ENCODE measurements around the gene COLEC11. TPM values are rescaled to one million over a fixed set of nuclear protein-coding genes. Genes with fewer than 3 reads are reported as not detected.

Gene COLEC11
- total and polyA plus RNA-seq, 9 of the 15 experiments (the other 6 are each of a cell fraction or from before 2014, with no cell fraction given) = 0.32 to 4.3 (median 1.8) TPM

GRCh38 chr2:3692375-3692774 lies 97.5 kb downstream of the COLEC11 start:
- no peaks in the 10 kb centered on the region for H3K36me3 ChIP-seq (ENCODE audit: control insufficient read depth, insufficient read depth, low read length)
- no TSS peak for BruUV-seq (replicated peaks)
- no peaks in the 10 kb centered on the region for H3K9me3 ChIP-seq (replicated peaks; ENCODE audit: control insufficient read depth, insufficient read depth, low read depth, low read length)
- no peak overlapping the region for H3K9ac ChIP-seq (ENCODE audit: insufficient read depth in 1 of 2, low read depth in 2 of 2, low read length in 2 of 2)
- DNase-seq (ENCODE audit: extremely low read depth in 1 of 4, low spot score in 3 of 4) (peak in 2 of 4 experiments; percentile 11 to 12), ATAC-seq (peak; percentile 61), FAIRE-seq (no peak)
- no peaks in the 10 kb centered on the region for H3K79me2 ChIP-seq (ENCODE audit: control insufficient read depth, insufficient read depth, low read length)
- no peak overlapping the region for H3K4me3 ChIP-seq
- no peaks in the 10 kb centered on the region for H3K9me1 ChIP-seq (ENCODE audit: control insufficient read depth, insufficient read depth, low read length)
- in situ Hi-C loops (cut with MboI) (no loop called here), intact Hi-C loops (cut with micrococcal nuclease) (no loop called here)
- TF ChIP-seq CTCF (IDR thresholded peaks at IDR 0.05 in 2 of 3, conservative IDR thresholded peaks at IDR 0.05 in 1 of 3; ENCODE audit: insufficient read depth in 2 of 3, low read depth in 1 of 3, low read length in 3 of 3) (peak; percentile 14 to 49 (median 29); a peak in 2 of 6 replicates), USF1 (CRISPR knock-in tag; IDR thresholded peaks at IDR 0.05) (no peak), RAD21 (CRISPR knock-in tag; conservative IDR thresholded peaks at IDR 0.05 in 1 of 2, IDR thresholded peaks at IDR 0.05 in 1 of 2) (peak in 1 of 2 experiments; percentile 43; a peak in 2 of 4 replicates)
- no peak overlapping the region for H3K27ac ChIP-seq (ENCODE audit: extremely low read depth, low read depth, low read length)
- no peak overlapping the region for H2AFZ ChIP-seq (ENCODE audit: low read depth, low read length)
- H3K4me1 ChIP-seq (replicated peaks in 1 of 2; ENCODE audit: control insufficient read depth in 2 of 2, insufficient read depth in 2 of 2, low read length in 2 of 2) = no peaks in the 10 kb centered on the region
- POLR2A ChIA-PET = no interaction called here
- CTCF ChIA-PET (ENCODE audit: low intra/inter-chr PET ratio) = no interaction called here
- H3K27me3 ChIP-seq (ENCODE audit: control insufficient read depth in 2 of 2, insufficient read depth in 2 of 2, low read length in 2 of 2) = peaks cover 3 to 8% of the 10 kb centered on the region in 2 experiments; a peak in 2 of 5 replicates
- no peaks in the 10 kb centered on the region for H4K20me1 ChIP-seq (replicated peaks; ENCODE audit: control insufficient read depth, insufficient read depth, low read length)
- no peak overlapping the region for H3K4me2 ChIP-seq (ENCODE audit: insufficient read depth, low read length)

Small RNAs within 50 kb of the gene (small RNA-seq; reads per million reads assigned to genes)
- gene TMSB4XP2 = not detected

Other genes with a start within 250 kb of the COLEC11 start
- gene EIPR1, start 217.3 kb upstream of the COLEC11 start, total RNA-seq (2014; rRNA removed) = 49.0 and 50.5 TPM in 2 replicates
- 19.7 and 23.9 TPM in 2 replicates for gene EIPR1, start 217.3 kb upstream of the COLEC11 start, total RNA-seq (2014; rRNA removed; fragmentation: Illumina TruSeq; extraction: Trizol)
- 29.3 and 31.2 TPM in 2 replicates for gene EIPR1, start 217.3 kb upstream of the COLEC11 start, total RNA-seq (2015; rRNA removed; fragmentation: Illumina TruSeq; extraction: Trizol)
- 34.1 and 35.9 TPM in 2 replicates for gene EIPR1, start 217.3 kb upstream of the COLEC11 start, total RNA-seq (2021)
- gene EIPR1, start 217.3 kb upstream of the COLEC11 start, polyA plus RNA-seq (2011; rRNA removed) = 52.0 and 54.4 TPM in 2 replicates
- gene EIPR1, start 217.3 kb upstream of the COLEC11 start, polyA plus RNA-seq (2014; fragmentation: Illumina TruSeq; extraction: Trizol) = 36.4 and 40.6 TPM in 2 replicates
- 10 to 100 TPM; 19.9 to 21.8 TPM for gene EIPR1, start 217.3 kb upstream of the COLEC11 start, polyA plus RNA-seq (2014; fragmentation: Nextera tagmentation; extraction: Ambion mirVana)
- 44.9 and 46.1 TPM in 2 replicates for gene EIPR1, start 217.3 kb upstream of the COLEC11 start, polyA plus RNA-seq (2014; rRNA removed)
- 41.2 and 67.3 TPM in 2 replicates for gene TRAPPC12, start 215.4 kb upstream of the COLEC11 start, total RNA-seq (2014; rRNA removed)
- gene TRAPPC12, start 215.4 kb upstream of the COLEC11 start, total RNA-seq (2014; rRNA removed; fragmentation: Illumina TruSeq; extraction: Trizol) = 29.5 and 30.0 TPM in 2 replicates
- 36.9 and 39.1 TPM in 2 replicates for gene TRAPPC12, start 215.4 kb upstream of the COLEC11 start, total RNA-seq (2015; rRNA removed; fragmentation: Illumina TruSeq; extraction: Trizol)
- 71.7 and 75.2 TPM in 2 replicates for gene TRAPPC12, start 215.4 kb upstream of the COLEC11 start, total RNA-seq (2021)
- gene TRAPPC12, start 215.4 kb upstream of the COLEC11 start, polyA plus RNA-seq (2011; rRNA removed) = 27.5 and 57.2 TPM in 2 replicates
- 44.2 and 46.7 TPM in 2 replicates for gene TRAPPC12, start 215.4 kb upstream of the COLEC11 start, polyA plus RNA-seq (2014; fragmentation: Illumina TruSeq; extraction: Trizol)
- 10 to 100 TPM in 1 of 2 experiments, 1 to 10 TPM in 1; 8.0 to 17.3 TPM for gene TRAPPC12, start 215.4 kb upstream of the COLEC11 start, polyA plus RNA-seq (2014; fragmentation: Nextera tagmentation; extraction: Ambion mirVana)
- gene TRAPPC12, start 215.4 kb upstream of the COLEC11 start, polyA plus RNA-seq (2014; rRNA removed) = 39.8 and 44.2 TPM in 2 replicates
- gene ADI1, start 75.6 kb upstream of the COLEC11 start, total RNA-seq (2014; rRNA removed) = 26.7 and 29.2 TPM in 2 replicates
- 25.7 and 27.1 TPM in 2 replicates for gene ADI1, start 75.6 kb upstream of the COLEC11 start, total RNA-seq (2014; rRNA removed; fragmentation: Illumina TruSeq; extraction: Trizol)
- 48.0 and 51.0 TPM in 2 replicates for gene ADI1, start 75.6 kb upstream of the COLEC11 start, total RNA-seq (2015; rRNA removed; fragmentation: Illumina TruSeq; extraction: Trizol)
- 31.6 and 34.7 TPM in 2 replicates for gene ADI1, start 75.6 kb upstream of the COLEC11 start, total RNA-seq (2021)
- 17.6 and 23.6 TPM in 2 replicates for gene ADI1, start 75.6 kb upstream of the COLEC11 start, polyA plus RNA-seq (2011; rRNA removed)
- gene ADI1, start 75.6 kb upstream of the COLEC11 start, polyA plus RNA-seq (2014; fragmentation: Illumina TruSeq; extraction: Trizol) = 31.4 and 33.7 TPM in 2 replicates
- 1 to 10 TPM; 6.1 to 6.6 TPM for gene ADI1, start 75.6 kb upstream of the COLEC11 start, polyA plus RNA-seq (2014; fragmentation: Nextera tagmentation; extraction: Ambion mirVana)
- gene ADI1, start 75.6 kb upstream of the COLEC11 start, polyA plus RNA-seq (2014; rRNA removed) = 20.6 and 21.6 TPM in 2 replicates
- 46.5 and 46.8 TPM in 2 replicates for gene RNASEH1, start 36.8 kb upstream of the COLEC11 start, total RNA-seq (2014; rRNA removed)
- gene RNASEH1, start 36.8 kb upstream of the COLEC11 start, total RNA-seq (2014; rRNA removed; fragmentation: Illumina TruSeq; extraction: Trizol) = 40.8 and 42.8 TPM in 2 replicates
- gene RNASEH1, start 36.8 kb upstream of the COLEC11 start, total RNA-seq (2015; rRNA removed; fragmentation: Illumina TruSeq; extraction: Trizol) = 47.1 and 47.5 TPM in 2 replicates
- gene RNASEH1, start 36.8 kb upstream of the COLEC11 start, total RNA-seq (2021) = 44.1 and 45.6 TPM in 2 replicates
- 21.7 and 25.7 TPM in 2 replicates for gene RNASEH1, start 36.8 kb upstream of the COLEC11 start, polyA plus RNA-seq (2011; rRNA removed)
- 34.7 and 35.3 TPM in 2 replicates for gene RNASEH1, start 36.8 kb upstream of the COLEC11 start, polyA plus RNA-seq (2014; fragmentation: Illumina TruSeq; extraction: Trizol)
- 10 to 100 TPM; 27.5 to 32.7 TPM for gene RNASEH1, start 36.8 kb upstream of the COLEC11 start, polyA plus RNA-seq (2014; fragmentation: Nextera tagmentation; extraction: Ambion mirVana)
- gene RNASEH1, start 36.8 kb upstream of the COLEC11 start, polyA plus RNA-seq (2014; rRNA removed) = 46.8 and 47.9 TPM in 2 replicates
- gene RPS7, start 19.9 kb upstream of the COLEC11 start, total RNA-seq (2014; rRNA removed) = 2,103 and 2,507 TPM in 2 replicates
- gene RPS7, start 19.9 kb upstream of the COLEC11 start, total RNA-seq (2014; rRNA removed; fragmentation: Illumina TruSeq; extraction: Trizol) = 3,088 and 3,235 TPM in 2 replicates
- 4,033 and 4,169 TPM in 2 replicates for gene RPS7, start 19.9 kb upstream of the COLEC11 start, total RNA-seq (2015; rRNA removed; fragmentation: Illumina TruSeq; extraction: Trizol)
- gene RPS7, start 19.9 kb upstream of the COLEC11 start, total RNA-seq (2021) = 2,201 and 2,441 TPM in 2 replicates
- gene RPS7, start 19.9 kb upstream of the COLEC11 start, polyA plus RNA-seq (2011; rRNA removed) = 2,427 and 2,760 TPM in 2 replicates
- gene RPS7, start 19.9 kb upstream of the COLEC11 start, polyA plus RNA-seq (2014; fragmentation: Illumina TruSeq; extraction: Trizol) = 2,675 and 2,931 TPM in 2 replicates
- gene RPS7, start 19.9 kb upstream of the COLEC11 start, polyA plus RNA-seq (2014; fragmentation: Nextera tagmentation; extraction: Ambion mirVana) = 1,000 to 10,000 TPM; 2,718 to 3,051 TPM
- 2,676 and 2,779 TPM in 2 replicates for gene RPS7, start 19.9 kb upstream of the COLEC11 start, polyA plus RNA-seq (2014; rRNA removed)
- gene ALLC, start 63.1 kb downstream of the COLEC11 start, total RNA-seq (2014; rRNA removed) = not detected in 2 replicates
- gene ALLC, start 63.1 kb downstream of the COLEC11 start, total RNA-seq (2014; rRNA removed; fragmentation: Illumina TruSeq; extraction: Trizol) = not detected in 2 replicates
- not detected in 2 replicates for gene ALLC, start 63.1 kb downstream of the COLEC11 start, total RNA-seq (2015; rRNA removed; fragmentation: Illumina TruSeq; extraction: Trizol)
- not detected in 2 replicates for gene ALLC, start 63.1 kb downstream of the COLEC11 start, total RNA-seq (2021)
- not detected in 2 replicates for gene ALLC, start 63.1 kb downstream of the COLEC11 start, polyA plus RNA-seq (2011; rRNA removed)
- not detected in 2 replicates for gene ALLC, start 63.1 kb downstream of the COLEC11 start, polyA plus RNA-seq (2014; fragmentation: Illumina TruSeq; extraction: Trizol)
- not detected for gene ALLC, start 63.1 kb downstream of the COLEC11 start, polyA plus RNA-seq (2014; fragmentation: Nextera tagmentation; extraction: Ambion mirVana)
- not detected in 2 replicates for gene ALLC, start 63.1 kb downstream of the COLEC11 start, polyA plus RNA-seq (2014; rRNA removed)
- not detected in 2 replicates for gene DCDC2C, start 108.5 kb downstream of the COLEC11 start, total RNA-seq (2014; rRNA removed)
- not detected in 2 replicates for gene DCDC2C, start 108.5 kb downstream of the COLEC11 start, total RNA-seq (2014; rRNA removed; fragmentation: Illumina TruSeq; extraction: Trizol)
- not detected in 2 replicates for gene DCDC2C, start 108.5 kb downstream of the COLEC11 start, total RNA-seq (2015; rRNA removed; fragmentation: Illumina TruSeq; extraction: Trizol)
- not detected in 2 replicates for gene DCDC2C, start 108.5 kb downstream of the COLEC11 start, total RNA-seq (2021)
- gene DCDC2C, start 108.5 kb downstream of the COLEC11 start, polyA plus RNA-seq (2011; rRNA removed) = not detected in 2 replicates
- not detected in 2 replicates for gene DCDC2C, start 108.5 kb downstream of the COLEC11 start, polyA plus RNA-seq (2014; fragmentation: Illumina TruSeq; extraction: Trizol)
- gene DCDC2C, start 108.5 kb downstream of the COLEC11 start, polyA plus RNA-seq (2014; fragmentation: Nextera tagmentation; extraction: Ambion mirVana) = not detected
- not detected in 2 replicates for gene DCDC2C, start 108.5 kb downstream of the COLEC11 start, polyA plus RNA-seq (2014; rRNA removed)